Endothelial cell of umbilical vein (primary cell): ENCODE measurements around the gene CCDC102B. TPM values are rescaled to one million over a fixed set of nuclear protein-coding genes. Genes with fewer than 3 reads are reported as not detected.

Experiments
- BruUV-seq: library from RNA; stranded (reverse); fragments of 400-500 nt; replicated peaks from 2 replicates; lab custom pipeline; 2021; lab: Mats Ljungman, UMichigan
- CTCF ChIA-PET: fragments of 300-600, 350-600 bp; sonication (Branson Sonifier 250); formaldehyde crosslinking; loops from one replicate; lab custom pipeline; 2021; ENCODE audit warnings: antibody characterized with exemption, inconsistent platforms; lab: Charles Lee
- POLR2A ChIA-PET: fragments of 300-600, 350-600 bp; sonication (Branson Sonifier 250); formaldehyde crosslinking; loops from one replicate; lab custom pipeline; 2021; ENCODE audit warnings: antibody characterized with exemption, inconsistent platforms; lab: Charles Lee
- DNase-seq: peaks from one replicate; pipeline ENCODE4 v3.0.0-alpha.2; 2011; ENCODE audit warnings: low read depth, low spot score
- FAIRE-seq: peaks from 2 replicates; lab custom pipeline; 2011; peaks lifted over from hg19 to GRCh38; lab: Jason Lieb, UNC
- H2AFZ ChIP-seq: 2 replicates; pipeline ENCODE4 v1.6.0; 2012; ENCODE audit warnings: low read depth, low read length, control low read depth, inconsistent platforms
- H3K27ac ChIP-seq: 2 replicates; pipeline ENCODE4 v1.5.1; 2011; ENCODE audit warnings: low read depth, mild to moderate bottlenecking, control low read depth, low read length, moderate library complexity; ENCODE audit not compliant: insufficient read depth
- H3K27me3 ChIP-seq, 2 experiments: 2 replicates each; pipeline versions ENCODE4 v1.6.0 to v1.6.1; 2011; ENCODE audit warnings: low read length in 2 of 2, mixed read lengths in 1 of 2; ENCODE audit not compliant: control insufficient read depth in 2 of 2, insufficient read depth in 2 of 2
- H3K36me3 ChIP-seq, 2 experiments: 2 replicates in 1 of 2; 3 replicates in 1 of 2; pipeline ENCODE4 v1.5.1; 2011; ENCODE audit warnings: low read length in 2 of 2, mild to moderate bottlenecking in 1 of 2, moderate library complexity in 1 of 2; ENCODE audit not compliant: control insufficient read depth in 2 of 2, insufficient read depth in 2 of 2; ENCODE audit errors: extremely low read depth in 1 of 2
- H3K4me1 ChIP-seq: 3 replicates; pipeline ENCODE4 v1.5.1; 2011; ENCODE audit warnings: mild to moderate bottlenecking, low read length; ENCODE audit not compliant: control insufficient read depth, insufficient read depth; ENCODE audit errors: extremely low read depth
- H3K4me2 ChIP-seq: 2 replicates; pipeline ENCODE4 v1.6.1; 2011; ENCODE audit warnings: low read length, control low read depth, mixed read lengths; ENCODE audit not compliant: insufficient read depth
- H3K4me3 ChIP-seq, 3 experiments: fragments of 200-600 bp in 1 of 3; sonication (generic), shearing (Covaris generic) in 1 of 3; replicated peaks in 1 of 3; 2 replicates each; pipeline ENCODE4 v1.5.1; 2011 to 2016; ENCODE audit warnings: control low read depth in 3 of 3, low read length in 3 of 3, mild to moderate bottlenecking in 2 of 3, inconsistent platforms in 1 of 3, low read depth in 1 of 3, moderate library complexity in 1 of 3; ENCODE audit not compliant: insufficient read depth in 1 of 3
- H3K79me2 ChIP-seq: 2 replicates; pipeline ENCODE4 v1.6.0; 2012; ENCODE audit warnings: low read length, inconsistent platforms; ENCODE audit not compliant: control insufficient read depth, insufficient read depth
- H3K9ac ChIP-seq: replicated peaks from 2 replicates; pipeline ENCODE3; 2011; ENCODE audit warnings: low read length, control low read depth; ENCODE audit not compliant: insufficient read depth; ENCODE audit errors: extremely low read depth
- H3K9me1 ChIP-seq: replicated peaks from 3 replicates; pipeline ENCODE4 v1.6.0; 2011; ENCODE audit warnings: mild to moderate bottlenecking, low read length; ENCODE audit not compliant: control insufficient read depth, insufficient read depth; ENCODE audit errors: extremely low read depth
- H3K9me3 ChIP-seq: replicated peaks from 2 replicates; pipeline ENCODE4 v1.5.1; 2012; ENCODE audit warnings: low read length, inconsistent platforms; ENCODE audit not compliant: control insufficient read depth, insufficient read depth
- H4K20me1 ChIP-seq: replicated peaks from 2 replicates; pipeline ENCODE3; 2011; ENCODE audit warnings: mild to moderate bottlenecking, low read length; ENCODE audit not compliant: control insufficient read depth, insufficient read depth; ENCODE audit errors: extremely low read depth
- EZH2 ChIP-seq: IDR thresholded peaks from 2 replicates; pipeline ENCODE4 v1.6.1; 2012; ENCODE audit warnings: borderline replicate concordance, low read depth, mild to moderate bottlenecking, moderate library complexity, low read length, inconsistent platforms; ENCODE audit not compliant: severe bottlenecking
- FOS ChIP-seq: IDR thresholded peaks from 2 replicates; pipeline ENCODE4 v1.6.1; 2011; ENCODE audit warnings: mild to moderate bottlenecking, low read length, moderate library complexity, borderline replicate concordance; ENCODE audit not compliant: insufficient read depth
- GATA2 ChIP-seq: IDR thresholded peaks from 2 replicates; pipeline ENCODE4 v1.7.0; 2011; ENCODE audit warnings: low read depth, mild to moderate bottlenecking, moderate library complexity, mixed read lengths, low read length; ENCODE audit not compliant: insufficient read length, insufficient read depth
- JUN ChIP-seq: IDR thresholded peaks from 2 replicates; pipeline ENCODE4 v1.6.1; 2011; ENCODE audit warnings: borderline replicate concordance, low read depth; ENCODE audit not compliant: insufficient read length, insufficient read depth
- MYC ChIP-seq: IDR thresholded peaks from one replicate; pipeline ENCODE4 v1.6.1; 2011; ENCODE audit warnings: mild to moderate bottlenecking, low read depth, low read length
- POLR2A ChIP-seq: IDR thresholded peaks from 2 replicates; pipeline ENCODE4 v1.6.1; 2012; ENCODE audit warnings: low read depth, mild to moderate bottlenecking, control low read depth, low read length
- POLR2AphosphoS5 ChIP-seq: IDR thresholded peaks from 2 replicates; pipeline ENCODE4 v1.6.1; 2012; ENCODE audit warnings: low read depth, mild to moderate bottlenecking, control low read depth, low read length, moderate library complexity; ENCODE audit not compliant: insufficient read depth
- dilution Hi-C: fragments of 300-500 bp; cut with MboI; formaldehyde crosslinking; loops from one replicate; pipeline ENCODE4 v1.15.0; 2019; ENCODE audit warnings: low sequenced_read_pairs; ENCODE audit not compliant: extremely low pct_ligation_motif_present
- intact Hi-C: fragments of 100-400 bp; cut with micrococcal nuclease; formaldehyde crosslinking; loops from one replicate; pipeline ENCODE4 v1.10.0; 2022
- polyA plus RNA-seq, 4 experiments: library from polyadenylated mRNA; depleted of rRNA in 3 of 4; stranded (reverse) in 3 of 4; unstranded in 1 of 4; fragments of >200 nt; gene quantifications; 2 replicates each; pipeline versions ENCODE4 v1.2.1 to v1.2.3, GENCODE V29; 2011 to 2012; ENCODE audit warnings: missing spikeins in 1 of 4
- total RNA-seq: library from RNA; stranded (reverse); gene quantifications from 2 replicates; pipeline ENCODE4 v1.2.3, GENCODE V29; 2021
- TF ChIP-seq, protein P1 (sequence below): IDR thresholded peaks from 2 replicates; pipeline ENCODE4 v1.6.1; 2011; ENCODE audit not compliant: insufficient read depth, insufficient read length
- TF ChIP-seq, protein P2 (sequence below), 2 donors: IDR thresholded peaks; 1 replicate in 1 of 2; 2 replicates in 1 of 2; pipeline ENCODE4 v1.5.1; 2011; ENCODE audit warnings: low read length in 2 of 2, mild to moderate bottlenecking in 2 of 2, moderate library complexity in 2 of 2, control low read depth in 1 of 2, inconsistent platforms in 1 of 2, low read depth in 1 of 2; ENCODE audit not compliant: insufficient read depth in 1 of 2; ENCODE audit errors: extremely low read depth in 1 of 2

The CCDC102B gene
- total and polyA plus RNA-seq, 2 donors (not counting 3 experiments of a cell fraction or from before 2014, with no cell fraction given) = 0.21 to 0.62 TPM

DNA sequence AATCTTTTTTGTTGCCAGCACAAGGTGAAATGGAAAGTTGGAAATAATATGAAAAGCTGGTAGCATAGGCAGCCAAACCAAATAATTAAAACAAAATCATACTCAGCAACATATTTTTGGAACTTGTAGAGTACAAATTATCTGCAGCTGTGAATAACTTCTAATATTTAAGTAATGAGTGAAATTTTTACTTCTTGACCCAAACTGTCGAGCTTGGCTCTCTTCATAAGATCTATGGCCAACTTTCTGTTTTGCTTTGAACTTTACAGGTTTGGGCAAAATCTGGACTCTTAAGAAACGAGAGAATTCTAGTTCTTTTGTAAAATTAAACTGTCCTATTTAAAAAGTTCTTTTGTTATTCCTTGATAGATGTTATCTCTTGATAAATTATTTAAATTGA lies 25.6 kb upstream of the CCDC102B start:
- no peaks in the 10 kb centered on the region for H4K20me1 ChIP-seq
- H3K4me1 ChIP-seq = no peaks in the 10 kb centered on the region
- BruUV-seq = no TSS peak
- H3K4me2 ChIP-seq = no peak overlapping the region
- H3K9ac ChIP-seq = no peak overlapping the region
- intact Hi-C loops (no loop called here), dilution Hi-C loops (no loop called here)
- CTCF ChIA-PET = no interaction called here
- H3K36me3 ChIP-seq = no peaks in the 10 kb centered on the region
- POLR2A ChIA-PET = no interaction called here
- no peaks in the 10 kb centered on the region for H3K27me3 ChIP-seq
- H3K9me3 ChIP-seq = no peaks in the 10 kb centered on the region
- no peaks in the 10 kb centered on the region for H3K9me1 ChIP-seq
- FAIRE-seq = no peak
- no peak overlapping the region for H3K27ac ChIP-seq
- no peak overlapping the region for H2AFZ ChIP-seq
- TF ChIP-seq GATA2 (no peak), EZH2 (no peak), POLR2AphosphoS5 (no peak)
- no peaks in the 10 kb centered on the region for H3K79me2 ChIP-seq
- DNase-seq = no peak
- H3K4me3 ChIP-seq = no peak overlapping the region

DNA sequence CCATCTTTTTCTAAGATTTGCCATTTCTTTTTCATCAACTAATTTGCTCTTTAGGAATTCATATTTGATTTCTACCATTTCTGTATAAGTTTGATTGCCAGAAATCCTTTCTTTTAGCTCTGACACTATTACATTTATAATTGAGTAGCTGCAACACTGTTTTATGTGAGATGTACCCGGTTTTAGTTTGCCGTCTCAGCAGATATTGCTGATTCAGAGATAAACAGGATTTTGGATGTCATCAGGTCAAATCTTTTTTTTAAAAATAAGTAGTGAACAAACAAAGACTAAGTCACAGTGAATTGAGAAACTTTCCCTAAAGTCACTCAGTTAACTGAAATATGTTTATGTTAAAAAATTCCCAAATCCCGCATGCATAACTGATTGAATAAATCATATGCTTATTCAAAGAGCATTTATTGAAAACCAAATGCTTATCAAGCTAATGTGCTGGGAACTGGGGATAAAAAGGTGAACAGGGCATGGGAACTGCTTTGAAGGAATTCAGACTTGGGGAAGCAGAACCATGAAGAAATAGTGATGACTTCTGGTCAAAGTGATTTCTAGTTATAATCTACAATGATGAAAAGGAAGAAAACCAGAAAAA lies 19.5 kb upstream of the CCDC102B start:
- no peaks in the 10 kb centered on the region for H3K4me1 ChIP-seq
- no TSS peak for BruUV-seq
- CTCF ChIA-PET = interaction anchor here (0.5 kb wide), 1 partner anchor 767 kb away, joined by 3 read pairs; no protein-coding TSS in a partner anchor
- H3K9ac ChIP-seq = no peak overlapping the region
- intact Hi-C loops = no loop called here
- no peaks in the 10 kb centered on the region for H3K9me3 ChIP-seq
- H3K79me2 ChIP-seq = no peaks in the 10 kb centered on the region
- no peak for DNase-seq
- no peak overlapping the region for H3K4me2 ChIP-seq
- H3K9me1 ChIP-seq = no peaks in the 10 kb centered on the region
- TF ChIP-seq EZH2 (no peak), POLR2A (no peak), MYC (no peak), GATA2 (no peak), FOS (no peak), POLR2AphosphoS5 (no peak), JUN (no peak)
- TF ChIP-seq, protein P1, sequence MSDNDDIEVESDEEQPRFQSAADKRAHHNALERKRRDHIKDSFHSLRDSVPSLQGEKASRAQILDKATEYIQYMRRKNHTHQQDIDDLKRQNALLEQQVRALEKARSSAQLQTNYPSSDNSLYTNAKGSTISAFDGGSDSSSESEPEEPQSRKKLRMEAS = no peak
- TF ChIP-seq, protein P2, sequence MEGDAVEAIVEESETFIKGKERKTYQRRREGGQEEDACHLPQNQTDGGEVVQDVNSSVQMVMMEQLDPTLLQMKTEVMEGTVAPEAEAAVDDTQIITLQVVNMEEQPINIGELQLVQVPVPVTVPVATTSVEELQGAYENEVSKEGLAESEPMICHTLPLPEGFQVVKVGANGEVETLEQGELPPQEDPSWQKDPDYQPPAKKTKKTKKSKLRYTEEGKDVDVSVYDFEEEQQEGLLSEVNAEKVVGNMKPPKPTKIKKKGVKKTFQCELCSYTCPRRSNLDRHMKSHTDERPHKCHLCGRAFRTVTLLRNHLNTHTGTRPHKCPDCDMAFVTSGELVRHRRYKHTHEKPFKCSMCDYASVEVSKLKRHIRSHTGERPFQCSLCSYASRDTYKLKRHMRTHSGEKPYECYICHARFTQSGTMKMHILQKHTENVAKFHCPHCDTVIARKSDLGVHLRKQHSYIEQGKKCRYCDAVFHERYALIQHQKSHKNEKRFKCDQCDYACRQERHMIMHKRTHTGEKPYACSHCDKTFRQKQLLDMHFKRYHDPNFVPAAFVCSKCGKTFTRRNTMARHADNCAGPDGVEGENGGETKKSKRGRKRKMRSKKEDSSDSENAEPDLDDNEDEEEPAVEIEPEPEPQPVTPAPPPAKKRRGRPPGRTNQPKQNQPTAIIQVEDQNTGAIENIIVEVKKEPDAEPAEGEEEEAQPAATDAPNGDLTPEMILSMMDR (IDR thresholded peaks at IDR 0.05; ENCODE audit: extremely low read depth in 1 of 2, insufficient read depth in 1 of 2, low read depth in 1 of 2, low read length in 2 of 2) = no peak
- H3K27me3 ChIP-seq = peaks cover 0 to 2% of the 10 kb centered on the region in 2 experiments
- no peaks in the 10 kb centered on the region for H3K36me3 ChIP-seq
- dilution Hi-C loops = no loop called here
- H4K20me1 ChIP-seq = no peaks in the 10 kb centered on the region
- no peak overlapping the region for H3K27ac ChIP-seq
- POLR2A ChIA-PET = no interaction called here
- H3K4me3 ChIP-seq = no peak overlapping the region
- no peak for FAIRE-seq
- no peak overlapping the region for H2AFZ ChIP-seq
